Left hindlimb (tissue), 1 donor: ENCODE results near the gene TBCD.

Experiments
- DNase-seq: peaks from one replicate; pipeline ENCODE4 v3.0.0-alpha.2; 2018

Gene TBCD

GRCh38 chr17:82793974-82794630, 42.2 kb downstream of the TBCD start:
- peak; percentile 83 for DNase-seq

GRCh38 chr17:82794781-82795482, 43.1 kb downstream of the TBCD start:
- peak; percentile 74 for DNase-seq

GRCh38 chr17:82795615-82796014, 43.8 kb downstream of the TBCD start:
- no peak for DNase-seq

GRCh38 chr17:82797061-82797460, 45.2 kb downstream of the TBCD start:
- no peak for DNase-seq

- peak; percentile 6 for DNase-seq
Measured at GRCh38 chr17:82798752-82799151, 46.9 kb downstream of the TBCD start.

- DNase-seq = peak; percentile 15
Measured at GRCh38 chr17:82799591-82799990, 47.7 kb downstream of the TBCD start.

GRCh38 chr17:82800885-82801284, 49.0 kb downstream of the TBCD start:
- DNase-seq = peak; percentile 19

- DNase-seq = peak; percentile 18
Measured at GRCh38 chr17:82801377-82801970, 49.6 kb downstream of the TBCD start.

- peak; percentile 42 for DNase-seq
Measured at GRCh38 chr17:82802075-82802780, 50.4 kb downstream of the TBCD start.

GRCh38 chr17:82803185-82803584, 51.3 kb downstream of the TBCD start:
- DNase-seq = peak; percentile 8

GRCh38 chr17:82803606-82804005, 51.7 kb downstream of the TBCD start:
- peak; percentile 17 for DNase-seq

GRCh38 chr17:82804442-82805191, 52.8 kb downstream of the TBCD start:
- peak; percentile 92 for DNase-seq

GRCh38 chr17:82805254-82805653, 53.4 kb downstream of the TBCD start:
- DNase-seq = no peak

GRCh38 chr17:82805823-82806222, 54.0 kb downstream of the TBCD start:
- no peak for DNase-seq

- DNase-seq = peak; percentile 33
Measured at GRCh38 chr17:82806645-82807044, 54.8 kb downstream of the TBCD start.

- peak; percentile 38 for DNase-seq
Measured at GRCh38 chr17:82807101-82807500, 55.2 kb downstream of the TBCD start.

- peak; percentile 26 for DNase-seq
Measured at GRCh38 chr17:82807562-82807961, 55.7 kb downstream of the TBCD start.

GRCh38 chr17:82808006-82808405, 56.1 kb downstream of the TBCD start:
- DNase-seq = peak; percentile 17

- peak; percentile 32 for DNase-seq
Measured at GRCh38 chr17:82808921-82809905, 57.3 kb downstream of the TBCD start.

GRCh38 chr17:82810644-82811430, 59.0 kb downstream of the TBCD start:
- peak; percentile 17 for DNase-seq

- DNase-seq = peak; percentile 2
Measured at GRCh38 chr17:82812058-82812457, 60.2 kb downstream of the TBCD start.
